ENCODE measurements around the gene ULK3. TPM values are rescaled to one million over a fixed set of nuclear protein-coding genes. Genes with fewer than 3 reads are reported as not detected.

Gene ULK3
- polyA plus RNA-seq, 3 donors: 18.1 to 24.7 (median 22.6) TPM

DNA sequence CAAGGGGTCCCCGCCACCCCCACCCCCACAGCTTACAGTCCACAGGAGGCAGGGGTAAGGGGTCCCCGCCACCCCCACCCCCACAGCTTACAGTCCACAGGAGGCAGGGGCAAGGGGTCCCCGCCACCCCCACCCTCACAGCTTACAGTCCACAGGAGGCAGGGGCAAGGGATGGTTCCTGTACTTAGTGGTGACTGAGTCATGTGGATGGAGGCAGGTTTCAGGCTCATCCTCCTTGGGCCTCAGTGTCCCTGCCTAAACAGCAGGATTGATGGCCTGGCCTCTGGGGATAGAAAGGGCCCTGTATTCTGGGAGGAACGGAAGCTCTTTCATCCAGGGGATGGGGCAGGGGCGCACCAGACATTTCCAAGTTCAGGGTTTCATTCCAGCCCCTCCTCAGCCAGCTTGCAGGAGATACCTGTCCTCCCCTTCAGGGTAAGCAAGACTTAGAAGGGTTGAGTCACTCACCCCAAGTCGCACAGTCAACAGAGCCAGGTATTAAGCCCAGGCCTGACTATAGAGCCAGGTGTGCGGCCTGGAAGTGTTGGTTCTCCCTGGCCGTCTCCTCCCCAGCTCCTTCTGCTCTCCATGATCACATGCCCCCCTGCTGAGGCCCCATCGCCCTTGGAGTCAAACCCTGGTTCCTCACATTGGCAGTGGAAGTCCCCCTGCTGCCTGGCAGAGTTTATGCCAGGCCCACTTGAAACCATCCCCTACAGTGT, 48.5 kb downstream of the ULK3 start:
- no peak overlapping the region for H3K27ac ChIP-seq (ENCODE audit: low read depth, low read length)
- WGBS, 3 donors: 86 to 90% (median 87%) methylated on average over 7 of the region's 9 CpGs

DNA sequence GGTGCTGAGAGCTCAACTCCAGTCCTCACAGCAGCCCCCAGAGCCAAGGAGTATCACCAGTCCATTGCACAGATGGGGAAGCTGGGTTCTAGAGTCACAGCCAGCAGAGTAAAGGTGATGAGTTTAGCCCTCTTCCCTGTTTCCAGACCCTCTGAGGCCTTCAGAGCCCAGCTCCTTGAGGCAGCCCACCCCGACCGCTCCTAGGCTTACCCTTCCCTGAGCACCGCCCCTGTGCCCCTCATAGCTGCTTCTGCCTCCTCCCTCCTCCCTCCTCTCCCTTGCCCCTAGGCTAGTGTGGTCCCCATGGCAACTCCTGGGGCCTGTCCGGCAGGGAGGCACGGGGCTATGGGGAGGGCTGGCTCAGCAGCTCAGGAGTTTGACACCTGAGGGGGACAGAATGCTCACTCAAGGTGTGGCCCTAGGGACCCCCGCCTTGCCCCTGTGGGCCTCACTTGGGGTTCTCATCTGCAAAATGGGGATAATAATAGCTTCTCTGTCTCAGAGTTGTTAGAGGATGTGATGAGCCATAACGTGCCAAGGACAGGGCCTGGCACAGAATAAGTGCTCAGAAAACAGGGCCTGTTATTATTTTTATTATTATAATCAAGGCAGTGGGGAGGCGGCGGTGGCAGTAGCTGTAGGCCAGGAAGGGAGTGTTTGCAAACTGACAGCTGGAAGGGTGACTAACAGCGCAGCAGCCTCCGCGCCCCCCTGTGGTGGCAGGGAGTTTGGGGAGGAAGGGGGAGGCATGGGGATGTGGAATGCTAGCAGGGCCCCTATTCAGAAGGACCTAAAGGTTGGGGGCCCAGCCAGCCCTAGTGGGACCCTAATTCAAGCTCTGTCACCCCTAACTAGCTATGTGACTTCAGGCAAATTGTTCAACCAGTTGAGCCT, 49.6 kb downstream of the ULK3 start:
- 70 to 83% (median 71%) methylated on average over 12 of the region's 12 CpGs for WGBS, 3 donors
- H3K27ac ChIP-seq (ENCODE audit: low read depth, low read length): no peak overlapping the region

DNA sequence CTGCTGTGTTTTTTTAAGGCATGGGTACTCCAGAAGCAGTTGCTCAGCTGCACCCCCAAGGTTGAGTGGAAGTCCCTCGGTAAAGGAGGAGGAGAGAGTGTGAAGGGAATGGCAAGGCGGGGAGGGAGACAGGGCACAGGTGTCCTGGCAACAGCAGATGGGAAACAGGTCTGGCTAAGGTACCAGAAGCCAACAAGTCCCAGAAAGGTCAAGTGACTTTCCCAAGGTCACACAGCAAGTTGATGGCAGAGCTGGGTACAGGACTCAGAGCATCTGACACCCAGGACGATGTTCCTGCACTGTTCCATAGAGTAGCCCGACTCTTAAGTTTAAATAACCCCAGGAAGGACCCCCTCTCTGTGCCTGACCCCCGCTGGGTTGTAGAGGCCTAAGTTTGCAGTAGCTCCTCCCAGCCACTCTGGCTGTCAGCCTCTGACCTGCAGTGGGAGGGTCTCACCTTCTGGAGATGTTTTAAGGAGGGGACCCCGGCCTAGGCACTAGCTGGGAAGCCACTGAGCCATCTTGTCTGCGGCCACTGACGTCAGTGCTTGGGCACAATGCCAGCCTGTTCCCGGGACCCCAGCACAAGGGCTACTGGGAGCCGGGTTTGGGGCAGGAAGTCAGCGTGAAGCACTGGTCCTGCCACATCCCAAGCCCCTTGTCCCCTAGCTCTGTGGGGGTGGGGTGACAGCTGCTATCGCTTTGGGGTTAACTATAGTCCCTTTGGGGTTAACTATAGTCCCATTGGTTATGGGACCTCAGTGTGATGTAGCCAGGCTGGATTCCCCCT, 50.5 kb downstream of the ULK3 start:
- no peak overlapping the region for H3K27ac ChIP-seq (ENCODE audit: low read depth, low read length)
- WGBS, 3 donors: 61 to 77% (median 64%) methylated on average over 12 of the region's 12 CpGs

DNA sequence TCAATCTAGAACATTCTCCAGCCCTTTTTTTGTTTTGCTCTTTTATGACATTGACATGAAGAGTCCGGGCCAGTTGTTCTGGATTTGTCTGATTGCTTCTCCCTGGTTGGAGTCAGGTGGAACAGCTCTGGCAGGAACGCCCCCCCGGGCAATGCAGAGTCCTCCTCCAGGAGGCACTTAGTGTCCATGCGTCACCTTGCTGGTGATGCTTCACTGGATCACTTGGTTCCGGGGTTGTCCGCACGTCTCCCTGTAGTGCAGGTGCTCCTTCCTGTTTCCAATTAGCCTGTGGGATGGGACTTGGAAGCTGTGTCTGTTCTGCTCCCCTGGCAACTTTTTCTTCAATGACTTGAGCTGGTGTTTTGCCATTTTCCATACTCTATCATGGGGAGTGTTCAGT, 51.3 kb downstream of the ULK3 start:
- no peak overlapping the region for H3K27ac ChIP-seq (ENCODE audit: low read depth, low read length)
- WGBS, 3 donors: 78 to 94% (median 86%) methylated on average over 7 of the region's 7 CpGs

DNA sequence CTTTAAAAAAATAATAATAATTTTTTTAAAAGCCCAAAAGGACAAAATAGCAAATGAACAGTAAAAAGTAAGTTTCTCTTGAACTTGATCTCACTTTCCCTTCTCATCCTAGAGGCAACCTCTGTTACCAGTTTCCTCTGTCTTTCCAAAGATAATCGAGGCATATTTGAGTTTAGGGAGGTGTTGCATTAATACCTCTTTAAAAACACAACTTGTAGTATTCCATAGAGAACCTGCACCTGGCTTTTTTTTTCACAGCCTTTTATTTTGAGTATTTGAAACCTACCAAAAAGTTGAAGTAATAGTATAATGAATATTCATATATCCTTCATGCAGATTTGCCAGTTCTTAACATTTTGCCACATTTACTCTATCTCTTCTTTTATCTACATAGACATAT, 51.9 kb downstream of the ULK3 start:
- no peak overlapping the region for H3K27ac ChIP-seq (ENCODE audit: low read depth, low read length)

DNA sequence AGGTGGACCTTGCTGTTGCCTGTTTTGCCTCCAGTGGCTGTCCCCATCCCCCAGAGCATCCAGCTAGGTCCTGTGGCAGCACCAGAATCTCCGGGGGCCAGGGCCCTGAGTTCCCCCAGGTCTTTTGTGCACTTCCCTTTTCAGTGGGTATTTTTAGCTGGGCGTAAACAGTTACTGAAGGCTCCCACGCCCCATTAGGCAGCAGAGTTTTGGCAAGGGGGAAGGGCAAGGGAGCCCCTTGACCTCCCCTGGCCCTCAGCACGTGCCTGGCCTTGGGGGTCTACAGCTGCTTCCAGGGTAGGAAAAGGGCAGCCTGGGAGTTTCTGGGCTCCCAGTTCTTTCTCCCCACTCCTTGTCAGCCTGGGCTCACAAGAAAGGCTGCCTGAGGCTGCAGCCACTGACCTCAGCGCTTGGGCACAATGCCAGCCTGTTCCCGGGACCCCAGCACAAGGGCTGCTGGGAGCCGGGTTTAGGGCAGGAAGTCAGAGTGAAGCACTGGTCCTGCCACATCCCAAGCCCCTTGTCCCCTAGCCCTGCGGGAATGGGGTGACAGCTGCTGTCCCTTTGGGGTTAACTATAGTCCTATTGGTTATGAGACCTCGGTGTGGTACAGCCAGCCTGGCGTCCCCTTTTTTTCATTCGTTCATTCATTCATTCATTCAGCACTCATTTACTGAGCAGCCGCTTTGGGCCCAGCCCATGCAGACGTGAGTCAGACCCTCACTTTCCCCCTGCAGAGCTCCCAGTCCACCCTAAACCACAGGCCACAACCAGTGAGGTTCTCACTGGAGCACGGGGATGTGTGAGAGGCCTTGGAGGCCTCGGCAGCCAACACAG, 52.7 kb downstream of the ULK3 start:
- H3K27ac ChIP-seq (ENCODE audit: low read depth, low read length): peak overlapping the region; percentile 12
- 17 to 56% (median 18%) methylated on average over 15 of the region's 15 CpGs for WGBS, 3 donors

More for the DNA sequence above, 51.9 kb downstream of the ULK3 start:
- WGBS, 3 donors: 28 to 74% (median 31%) methylated on average over 1 of the region's 1 CpG

DNA sequence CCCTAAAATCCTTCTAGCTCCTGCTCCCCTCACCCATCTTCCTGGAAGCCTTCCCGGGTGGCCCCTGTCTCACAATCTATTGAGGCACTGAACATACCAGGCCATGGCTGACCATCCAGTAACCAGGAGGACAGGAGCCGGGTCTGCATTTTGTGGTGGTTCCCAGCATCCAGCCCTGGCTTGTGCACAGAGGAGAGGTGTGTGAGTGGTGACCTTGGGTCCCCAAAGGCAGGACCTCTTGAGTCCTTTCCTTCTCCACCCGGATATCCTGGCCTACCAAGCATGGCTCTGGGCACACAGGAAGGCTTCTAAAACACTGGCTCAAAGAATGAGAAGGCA, 53.2 kb downstream of the ULK3 start:
- 15 to 36% (median 30%) methylated on average over 3 of the region's 3 CpGs for WGBS, 3 donors

DNA sequence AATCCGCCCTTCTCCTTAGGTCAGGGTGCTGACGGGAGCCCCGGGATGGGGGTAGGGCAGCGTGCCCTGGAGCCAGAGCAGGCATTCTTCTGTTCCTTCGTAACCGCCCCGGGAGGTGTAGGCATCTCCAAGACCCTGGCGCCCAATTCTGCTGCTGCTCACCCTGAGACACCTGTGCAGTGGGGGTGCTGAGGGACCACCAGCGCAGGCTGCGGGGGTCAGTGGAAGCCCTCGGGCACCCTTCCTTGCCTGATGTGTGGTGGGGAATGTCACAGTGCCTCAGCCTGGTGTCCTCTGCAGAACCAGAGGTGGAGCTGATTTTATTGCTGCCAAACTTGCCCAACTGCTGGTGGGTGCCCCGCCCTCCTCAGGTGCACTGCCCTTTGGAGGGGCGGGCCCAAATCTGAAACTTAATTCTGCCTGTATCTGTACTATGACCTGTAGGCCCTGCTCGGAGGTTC, 53.8 kb downstream of the ULK3 start:
- 44 to 54% (median 46%) methylated on average over 14 of the region's 14 CpGs for WGBS, 3 donors
- H3K27ac ChIP-seq (ENCODE audit: low read depth, low read length): peak overlapping the region; percentile 12

More for the DNA sequence above, 53.2 kb downstream of the ULK3 start:
- peak overlapping the region; percentile 12 for H3K27ac ChIP-seq (ENCODE audit: low read depth, low read length)

DNA sequence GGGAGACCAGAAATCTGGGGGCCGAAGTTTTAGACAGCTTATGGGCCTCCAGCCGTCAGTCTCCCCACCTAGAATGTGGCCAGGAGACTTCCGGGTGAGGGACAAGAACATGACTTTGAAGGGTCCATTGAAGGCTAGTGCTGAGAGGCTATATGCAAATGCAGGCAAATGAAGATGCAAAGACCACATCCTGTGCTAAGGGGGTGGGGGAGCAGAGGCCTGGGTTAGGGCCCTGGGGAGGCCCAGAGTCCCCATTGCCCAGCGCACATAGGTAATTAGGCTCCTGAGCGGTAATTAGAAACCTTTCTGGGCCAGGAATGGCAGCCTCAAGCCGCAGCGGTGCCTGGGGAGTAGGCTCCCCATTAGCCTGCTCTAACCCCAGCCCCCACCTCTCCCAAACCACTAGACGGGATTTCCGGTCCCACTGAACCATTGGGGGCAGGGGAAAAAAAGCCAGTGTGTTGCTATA, 54.2 kb downstream of the ULK3 start:
- H3K27ac ChIP-seq (ENCODE audit: low read depth, low read length): no peak overlapping the region
- 41 to 71% (median 43%) methylated on average over 9 of the region's 9 CpGs for WGBS, 3 donors

DNA sequence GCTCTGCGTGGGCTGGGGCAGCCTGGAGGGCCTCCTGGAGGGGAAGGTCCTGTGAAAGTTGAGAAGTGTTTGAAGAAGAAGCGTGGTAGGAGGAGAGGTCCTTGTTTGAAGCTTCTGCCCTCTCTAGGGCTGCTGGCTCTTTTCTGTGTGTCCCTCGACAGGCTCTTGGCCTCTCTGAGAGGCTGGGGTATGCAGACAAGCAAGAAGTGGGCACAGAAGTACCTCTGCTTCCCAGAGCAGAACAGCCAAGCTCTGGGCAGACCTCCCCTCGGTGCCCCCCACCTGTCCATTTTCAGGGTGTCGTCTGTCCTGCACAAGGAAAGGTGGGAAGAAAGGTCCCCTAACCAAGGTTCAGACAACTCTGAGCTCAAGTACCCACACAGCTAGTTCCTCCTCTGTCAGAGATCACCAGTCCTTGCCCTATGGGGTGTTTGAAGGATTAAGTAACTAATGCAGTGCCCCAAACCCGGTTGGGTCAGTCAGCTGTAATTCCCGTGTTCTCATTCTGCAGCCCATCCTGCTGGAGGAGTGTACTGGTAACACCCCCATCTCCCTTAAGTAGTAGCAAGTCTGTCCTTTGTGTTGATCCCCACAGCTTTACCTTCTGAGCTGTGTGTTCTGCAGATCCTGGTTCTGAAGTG, 54.8 kb downstream of the ULK3 start:
- H3K27ac ChIP-seq (ENCODE audit: low read depth, low read length): no peak overlapping the region
- WGBS, 3 donors: 29 to 61% (median 32%) methylated on average over 7 of the region's 7 CpGs

DNA sequence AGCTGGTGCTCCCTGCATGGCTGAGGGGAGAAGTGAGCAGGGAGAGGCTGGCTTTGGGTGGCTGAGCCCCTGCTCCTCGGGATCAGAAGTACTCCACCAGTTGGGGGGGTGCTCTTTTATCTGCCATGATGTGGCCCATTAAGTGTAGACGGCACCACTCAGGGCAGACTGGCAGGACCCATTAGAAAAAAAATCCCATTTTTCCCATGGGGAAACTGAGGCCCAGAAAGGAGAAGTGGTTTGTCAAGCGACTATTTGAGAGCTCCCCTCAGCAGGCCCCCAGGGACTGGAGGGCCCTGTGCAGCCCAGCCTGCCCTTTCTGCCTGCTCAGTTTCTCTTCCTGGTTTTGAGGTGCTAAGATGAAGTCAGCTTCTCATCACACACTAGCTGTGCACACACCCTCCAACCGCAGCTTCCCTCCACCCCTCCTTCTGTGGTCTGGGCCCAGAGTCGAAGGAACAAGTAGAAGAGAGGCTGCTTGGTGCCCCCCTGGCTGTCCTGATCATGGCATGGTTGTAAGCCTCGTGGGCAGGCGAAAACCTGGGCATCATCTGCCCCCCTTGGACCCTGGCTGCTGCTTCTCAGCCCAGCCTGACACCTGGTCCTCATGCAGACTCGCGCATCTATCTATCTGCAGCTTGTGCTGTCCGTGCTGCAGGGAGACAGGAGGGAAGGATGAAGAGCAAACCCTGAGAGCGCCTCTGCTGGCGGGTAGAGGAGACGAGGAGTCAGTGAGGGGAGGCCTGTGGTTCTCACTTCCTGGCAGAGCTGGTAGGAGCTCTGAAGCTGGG, 55.5 kb downstream of the ULK3 start:
- 29 to 65% (median 37%) methylated on average over 13 of the region's 13 CpGs for WGBS, 3 donors
- H3K27ac ChIP-seq (ENCODE audit: low read depth, low read length): no peak overlapping the region

DNA sequence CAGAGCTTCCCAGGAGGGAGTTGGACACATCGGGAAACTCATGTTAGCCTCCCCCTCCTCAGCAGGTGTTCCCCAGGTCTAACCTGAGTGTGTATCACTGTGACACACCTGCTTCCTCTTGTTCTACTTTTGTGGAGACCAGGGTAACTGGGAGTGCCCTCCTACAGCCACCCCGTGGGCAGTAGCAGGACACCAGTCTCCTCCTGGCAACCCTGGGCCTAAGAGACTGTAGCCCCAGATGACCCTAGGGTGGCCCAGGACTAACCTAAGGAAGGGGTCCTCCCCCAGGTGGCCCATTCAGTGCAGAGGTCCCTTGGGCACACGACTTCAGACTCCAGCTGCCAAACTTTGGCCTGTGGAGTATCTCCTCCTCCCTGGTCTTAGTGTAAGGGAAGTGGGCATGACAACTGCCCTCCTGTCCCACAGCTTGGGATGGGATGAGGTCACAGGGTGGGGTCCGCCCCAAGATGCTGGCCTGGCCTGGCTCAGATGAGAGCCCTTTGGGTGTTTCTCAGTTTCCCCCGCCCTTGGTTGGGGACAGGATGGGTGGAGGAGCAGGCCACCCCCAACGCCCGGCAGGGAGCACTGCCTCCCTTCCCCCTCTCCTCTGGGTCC, 56.3 kb downstream of the ULK3 start:
- WGBS, 3 donors: 33 to 82% (median 38%) methylated on average over 7 of the region's 7 CpGs
- H3K27ac ChIP-seq (ENCODE audit: low read depth, low read length): peak overlapping the region; percentile 40

Other genes starting within 250 kb of the ULK3 start
- 10 to 100 TPM; 30.2 to 50.6 (median 50.1) TPM for gene CLK3, start 227.3 kb downstream of the ULK3 start, polyA plus RNA-seq
- 10 to 100 TPM in 2 of 3 donors, 1 to 10 TPM in 1; 8.4 to 16.2 (median 13.4) TPM for gene EDC3, start 147.1 kb downstream of the ULK3 start, polyA plus RNA-seq
- gene CYP1A1, start 117.6 kb downstream of the ULK3 start, polyA plus RNA-seq: 10 to 100 TPM in 1 of 3 donors, 1 to 10 TPM in 1, under 1 TPM in 1; 0.21 to 12.7 (median 1.2) TPM
- under 1 TPM in 2 of 3 donors, not detected in 1; 0.07 to 0.27 TPM for gene CYP1A2, start 94.3 kb downstream of the ULK3 start, polyA plus RNA-seq
- 10 to 100 TPM; 13.2 to 33.6 (median 31.7) TPM for gene CSK, start 61.1 kb downstream of the ULK3 start, polyA plus RNA-seq
- under 1 TPM in 1 of 3 donors, not detected in 2; 0.01 TPM for gene LMAN1L, start 30.3 kb downstream of the ULK3 start, polyA plus RNA-seq
- not detected for gene CPLX3, start 16.5 kb downstream of the ULK3 start, polyA plus RNA-seq
- gene SCAMP2, start 30.2 kb upstream of the ULK3 start, polyA plus RNA-seq: 10 to 100 TPM; 26.3 to 48.1 (median 34.8) TPM
- 10 to 100 TPM; 16.9 to 24.3 (median 24.1) TPM for gene MPI, start 46.9 kb upstream of the ULK3 start, polyA plus RNA-seq
- 10 to 100 TPM; 20.3 to 65.4 (median 43.0) TPM for gene FAM219B, start 63.7 kb upstream of the ULK3 start, polyA plus RNA-seq
- 100 to 1,000 TPM; 192 to 378 (median 239) TPM for gene COX5A, start 94.9 kb upstream of the ULK3 start, polyA plus RNA-seq
- 1 to 10 TPM; 3.4 to 6.3 (median 5.0) TPM for gene RPP25, start 113.6 kb upstream of the ULK3 start, polyA plus RNA-seq
- gene SCAMP5, start 152.4 kb upstream of the ULK3 start, polyA plus RNA-seq: 10 to 100 TPM in 1 of 3 donors, 1 to 10 TPM in 2; 1.5 to 49.1 (median 2.8) TPM
- 10 to 100 TPM; 11.1 to 25.0 (median 19.1) TPM for gene PPCDC, start 180.4 kb upstream of the ULK3 start, polyA plus RNA-seq

All from adipose tissue (tissue), 3 donors.